Esophagus squamous epithelium (tissue), 4 donors: Measurements from ENCODE around the gene GTPBP3.

Source experiments
- POLR2A ChIP-seq, 4 donors: fragments of 450-650 bp; IDR thresholded peaks; one replicate each; pipeline ENCODE4 v1.6.1; 2017; ENCODE audit warnings: antibody characterized with exemption in 4 of 4, mild to moderate bottlenecking in 4 of 4, moderate library complexity in 3 of 4
- TF ChIP-seq, protein P1 (sequence below), 6 experiments: fragments of 450-650 bp in 4 of 6; fragments of 200-600 bp in 2 of 6; sonication (generic) in 2 of 6; IDR thresholded peaks; one replicate each; pipeline ENCODE4 v1.5.1; 2016 to 2019; ENCODE audit warnings: antibody characterized with exemption in 6 of 6, mild to moderate bottlenecking in 4 of 6, moderate library complexity in 4 of 6

- TF ChIP-seq, protein P1, sequence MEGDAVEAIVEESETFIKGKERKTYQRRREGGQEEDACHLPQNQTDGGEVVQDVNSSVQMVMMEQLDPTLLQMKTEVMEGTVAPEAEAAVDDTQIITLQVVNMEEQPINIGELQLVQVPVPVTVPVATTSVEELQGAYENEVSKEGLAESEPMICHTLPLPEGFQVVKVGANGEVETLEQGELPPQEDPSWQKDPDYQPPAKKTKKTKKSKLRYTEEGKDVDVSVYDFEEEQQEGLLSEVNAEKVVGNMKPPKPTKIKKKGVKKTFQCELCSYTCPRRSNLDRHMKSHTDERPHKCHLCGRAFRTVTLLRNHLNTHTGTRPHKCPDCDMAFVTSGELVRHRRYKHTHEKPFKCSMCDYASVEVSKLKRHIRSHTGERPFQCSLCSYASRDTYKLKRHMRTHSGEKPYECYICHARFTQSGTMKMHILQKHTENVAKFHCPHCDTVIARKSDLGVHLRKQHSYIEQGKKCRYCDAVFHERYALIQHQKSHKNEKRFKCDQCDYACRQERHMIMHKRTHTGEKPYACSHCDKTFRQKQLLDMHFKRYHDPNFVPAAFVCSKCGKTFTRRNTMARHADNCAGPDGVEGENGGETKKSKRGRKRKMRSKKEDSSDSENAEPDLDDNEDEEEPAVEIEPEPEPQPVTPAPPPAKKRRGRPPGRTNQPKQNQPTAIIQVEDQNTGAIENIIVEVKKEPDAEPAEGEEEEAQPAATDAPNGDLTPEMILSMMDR (IDR thresholded peaks at IDR 0.05): no peak
- TF ChIP-seq POLR2A (IDR thresholded peaks at IDR 0.05): no peak
Observed at GRCh38 chr19:17340302-17340870, 3.0 kb downstream of the GTPBP3 start.
